Right ventricle myocardium superior (tissue), 1 donor: ENCODE data around the gene ZMYND8. TPM values are rescaled to one million over a fixed set of nuclear protein-coding genes. Genes with fewer than 3 reads are reported as not detected.

Source experiments
- ATAC-seq: fragments of 200-7000 bp; cut with Tn5 transposase; one replicate; pipeline ENCODE4 v1.9.1; 2020; ENCODE audit warnings: mild to moderate bottlenecking; ENCODE audit not compliant: poor library complexity
- DNase-seq: peaks from one replicate; pipeline ENCODE4 v3.0.0-alpha.2; 2020
- intact Hi-C: fragments of 100-400 bp; cut with DNase I; formaldehyde crosslinking; loops from one replicate; pipeline ENCODE4 v1.11.2; 2022
- total RNA-seq: library from RNA; stranded (reverse); fragmentation: NEBNext Ultra II Directional; extraction: Animal tissue kit (Norgen Biotek cat#: 25700); gene quantifications from one replicate; pipeline ENCODE4 v1.2.1, GENCODE V29; 2021
- donor health status: DM: no; HTN: yes; CAD: no; lungs with severe emphysema.

ZMYND8 gene
- total RNA-seq, 1 donor from 2014 or later: 37.7 TPM

- no peak for DNase-seq
- intact Hi-C loops: no loop called here
- ATAC-seq: no peak
Observed at GRCh38 chr20:47345214-47345613, 11.3 kb downstream of the ZMYND8 start.

- no peak for ATAC-seq
- intact Hi-C loops: no loop called here
- DNase-seq: no peak
Observed at GRCh38 chr20:47343007-47343472, 13.5 kb downstream of the ZMYND8 start.

- intact Hi-C loops: no loop called here
- DNase-seq: peak; percentile 55
Observed at GRCh38 chr20:47338131-47338628, 18.3 kb downstream of the ZMYND8 start.

DNA sequence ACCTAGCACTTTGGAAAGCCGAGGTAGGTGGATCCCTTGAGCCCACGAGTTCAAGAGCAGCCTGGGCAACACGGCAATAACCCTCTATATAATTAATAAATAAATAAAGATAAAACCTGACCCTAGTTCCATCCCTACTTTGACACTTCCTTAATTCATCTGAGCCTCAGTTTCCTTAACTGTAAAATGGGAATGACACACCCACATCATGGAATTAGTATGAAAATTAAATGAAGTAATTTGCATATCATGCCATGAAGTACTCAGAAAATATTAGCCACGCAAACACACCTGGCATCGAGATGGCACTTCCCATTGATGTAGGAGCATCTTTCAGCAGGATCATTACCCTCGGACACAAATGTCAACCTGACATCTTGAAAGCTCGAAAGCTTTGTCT is 19.1 kb downstream of the ZMYND8 start:
- ATAC-seq (no peak), DNase-seq (no peak)
- intact Hi-C loops: no loop called here

More at GRCh38 chr20:47338131-47338628, 18.3 kb downstream of the ZMYND8 start:
- ATAC-seq: peak; percentile 14

DNA sequence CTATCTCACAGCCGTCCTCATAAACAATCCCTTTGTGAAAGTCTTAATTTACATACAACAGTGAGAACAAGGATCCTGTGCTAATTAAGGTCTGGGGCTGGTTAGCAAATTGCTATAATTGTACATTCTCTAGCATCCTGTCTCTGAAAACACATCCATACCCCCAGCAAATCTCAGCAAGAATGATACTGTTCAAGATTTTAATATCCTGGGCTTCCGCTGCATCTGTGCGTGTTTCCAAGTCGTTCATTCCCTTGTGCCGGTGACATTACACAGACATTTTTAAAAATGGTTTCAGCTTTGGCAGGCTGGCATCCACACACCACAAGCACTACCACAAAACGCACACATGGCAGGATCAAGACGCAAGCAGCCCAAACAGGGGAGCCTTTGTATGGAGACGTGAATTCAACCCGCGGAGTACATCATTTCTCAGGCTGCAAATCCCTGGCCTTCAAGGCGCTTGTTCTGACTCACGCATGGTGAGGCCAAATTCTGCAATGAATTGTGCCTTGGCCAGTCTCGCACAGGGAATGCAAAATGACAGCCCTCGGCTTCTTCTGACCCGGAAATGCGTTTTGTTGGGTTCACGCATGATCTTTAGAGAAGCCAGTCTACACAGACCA is 20.3 kb downstream of the ZMYND8 start:
- peak; percentile 56 for ATAC-seq

DNA sequence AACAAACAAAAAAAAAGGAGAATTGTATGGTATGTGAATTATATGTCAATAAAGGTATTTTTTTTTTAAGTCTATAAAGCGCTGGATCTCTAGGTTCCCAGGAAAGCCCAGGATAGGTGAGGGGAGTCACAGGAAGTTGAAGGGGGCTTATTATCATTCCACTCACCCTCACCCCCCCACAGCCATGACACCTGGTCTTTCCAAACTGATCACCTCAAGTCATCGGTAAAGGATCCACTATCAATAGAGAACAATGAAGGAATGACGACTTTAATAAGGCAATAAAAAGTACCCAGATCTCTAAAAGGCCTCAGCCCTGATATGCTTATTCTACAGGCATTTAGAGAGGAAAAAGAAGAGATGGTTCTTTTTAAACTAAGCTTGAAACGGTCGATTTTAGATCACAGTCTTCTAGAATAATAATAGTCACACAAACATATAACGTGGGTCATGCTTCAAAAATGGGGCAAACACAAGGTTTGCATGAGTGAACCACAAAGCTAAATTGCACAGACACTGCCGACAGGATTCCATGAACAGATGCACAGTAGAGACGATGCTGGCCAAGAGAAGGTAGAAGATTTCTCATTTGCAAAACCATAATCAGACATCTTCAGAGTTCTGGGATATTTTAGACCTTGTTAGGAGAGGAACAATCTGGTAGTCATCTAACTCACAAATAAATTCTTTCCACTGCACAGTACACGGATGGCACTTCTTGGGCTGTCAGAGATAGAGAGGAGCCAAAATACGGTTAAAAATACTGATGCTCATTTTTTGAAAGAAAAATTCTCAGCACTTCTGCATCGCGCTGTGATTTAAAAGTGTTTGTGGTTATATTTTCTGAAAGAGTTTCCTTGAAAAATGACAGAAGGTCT is 21.0 kb downstream of the ZMYND8 start:
- intact Hi-C loops: no loop called here
- ATAC-seq (no peak), DNase-seq (no peak)

More for the DNA sequence above, 20.3 kb downstream of the ZMYND8 start:
- no peak for DNase-seq
- intact Hi-C loops: no loop called here

DNA sequence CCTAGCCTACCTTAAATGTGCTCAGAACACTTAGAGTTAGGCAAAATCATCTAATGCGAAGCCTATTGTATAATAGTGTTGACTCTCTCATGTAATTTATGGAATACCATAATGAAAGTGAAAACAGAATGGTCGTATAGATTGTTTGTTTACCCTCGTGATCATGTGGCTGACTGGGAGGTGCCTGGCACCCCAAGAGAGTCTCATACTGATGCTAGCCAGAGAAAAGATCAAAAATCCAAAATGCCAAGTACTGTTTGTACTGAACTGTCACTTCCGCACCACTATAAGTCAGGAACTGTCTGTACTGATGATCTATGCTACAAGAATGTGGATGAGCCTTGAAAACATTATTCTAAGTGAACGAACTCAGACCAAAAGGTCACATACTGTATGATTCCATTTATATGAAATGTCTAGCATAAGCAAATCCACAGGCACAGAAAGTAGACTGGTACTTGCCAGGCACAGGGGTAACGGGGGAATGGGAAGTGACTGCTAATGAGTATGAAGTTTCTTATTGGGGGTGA is 22.4 kb downstream of the ZMYND8 start:
- ATAC-seq (peak; percentile 63), DNase-seq (no peak)
- intact Hi-C loops: no loop called here

GRCh38 chr20:47332381-47333206 is 23.9 kb downstream of the ZMYND8 start:
- no peak for ATAC-seq
- intact Hi-C loops: no loop called here
- DNase-seq: no peak

DNA sequence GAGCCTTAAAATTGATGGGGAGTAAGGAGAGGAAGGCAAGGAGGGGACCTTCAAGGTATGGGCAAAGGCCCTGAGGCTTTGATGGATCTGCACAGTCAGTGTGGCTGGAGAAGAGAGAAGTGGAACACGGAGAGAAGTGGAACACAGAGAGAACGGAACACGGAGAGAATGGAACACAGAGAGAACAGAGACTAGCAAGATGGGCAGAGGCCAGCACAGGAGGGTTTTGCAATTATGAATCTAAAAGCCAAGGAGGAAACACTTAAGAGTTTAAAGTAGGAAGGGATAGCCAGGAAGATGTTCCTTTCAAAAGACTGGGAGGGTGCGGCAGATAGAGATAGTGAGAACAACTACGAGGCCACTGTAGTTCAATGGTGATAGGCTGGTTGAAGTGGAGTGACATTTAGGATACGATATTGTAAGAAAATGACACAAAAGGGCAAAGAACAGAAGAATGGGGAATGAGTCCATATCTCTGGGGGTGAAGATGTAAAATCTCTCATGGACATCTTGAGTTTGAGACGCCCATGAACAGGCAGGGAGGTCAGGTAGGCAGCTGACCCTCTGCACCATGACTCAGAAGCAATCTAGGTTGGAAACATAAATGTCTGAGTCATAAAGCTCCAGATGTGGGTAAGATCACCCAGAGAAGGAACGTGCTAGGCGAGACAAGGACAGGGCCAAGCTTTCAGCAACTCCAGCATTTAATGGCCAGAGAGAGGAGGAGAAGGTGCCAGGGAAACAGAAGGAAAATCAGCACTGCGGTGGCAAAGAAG is 25.4 kb downstream of the ZMYND8 start:
- intact Hi-C loops: no loop called here
- no peak for ATAC-seq
- DNase-seq: no peak

DNA sequence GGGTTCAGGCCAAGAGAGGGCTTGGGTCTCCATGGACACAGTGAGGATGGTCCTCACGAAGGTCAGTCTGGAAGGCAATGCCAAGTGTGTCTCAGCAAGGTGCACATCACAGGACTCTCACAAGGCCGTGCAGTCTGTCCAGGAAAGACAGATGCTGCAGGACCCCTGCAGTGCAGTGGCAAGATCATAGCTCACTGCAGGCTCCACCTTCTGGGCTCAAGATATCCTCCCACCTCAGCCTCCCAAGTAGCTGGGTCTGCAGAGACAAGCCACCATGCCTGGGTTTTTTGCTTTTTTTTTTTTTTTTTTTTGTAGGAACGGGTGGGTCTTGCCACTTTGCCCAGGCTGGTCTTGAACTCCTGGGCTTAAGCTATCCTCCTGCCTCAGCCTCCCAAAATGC is 26.4 kb downstream of the ZMYND8 start:
- intact Hi-C loops: no loop called here
- ATAC-seq (no peak), DNase-seq (no peak)

DNA sequence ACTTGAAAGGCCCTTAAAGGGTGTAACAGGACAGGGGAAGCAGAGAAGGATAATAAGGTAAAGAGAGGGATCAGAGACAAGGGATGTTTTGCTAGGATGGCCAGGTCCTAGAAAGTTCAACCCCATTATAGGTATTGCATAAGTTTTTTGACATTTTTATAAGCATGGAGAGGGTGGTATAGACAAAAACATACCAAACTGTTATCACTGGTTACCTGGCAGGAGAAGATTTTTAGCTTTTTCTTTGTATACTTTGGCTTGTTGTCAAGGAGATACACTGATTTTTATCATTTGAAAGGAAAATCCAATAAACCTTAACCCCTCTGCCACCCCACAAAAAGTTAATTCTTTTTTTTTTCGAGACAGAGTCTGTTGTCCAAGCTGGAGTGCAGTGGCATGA is 28.4 kb downstream of the ZMYND8 start:
- ATAC-seq: no peak
- no peak for DNase-seq
- intact Hi-C loops: no loop called here

GRCh38 chr20:47327711-47328110 is 28.8 kb downstream of the ZMYND8 start:
- DNase-seq (no peak), ATAC-seq (no peak)
- intact Hi-C loops: no loop called here

GRCh38 chr20:47326658-47327268 is 29.7 kb downstream of the ZMYND8 start:
- ATAC-seq: no peak
- intact Hi-C loops: no loop called here
- DNase-seq: no peak

DNA sequence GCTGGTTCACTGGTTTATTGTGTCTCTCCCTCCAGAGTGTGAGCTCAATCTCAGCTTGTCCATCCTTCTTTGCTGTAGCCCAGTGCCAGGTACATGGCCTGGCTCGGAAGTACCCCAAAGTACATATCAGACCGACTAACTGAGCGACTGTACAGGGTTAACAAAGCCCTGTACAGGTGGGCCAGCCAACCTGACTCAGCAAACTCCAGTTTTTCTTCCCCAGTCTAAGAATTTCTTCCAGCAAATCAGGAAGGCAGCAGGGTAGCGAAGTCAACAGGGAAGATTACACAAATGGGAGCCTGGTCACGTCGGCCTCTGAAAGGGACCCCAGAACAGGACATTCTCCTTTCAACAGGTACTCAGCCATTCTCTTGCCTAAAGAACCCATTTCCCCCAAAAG is 31.3 kb downstream of the ZMYND8 start:
- DNase-seq: no peak
- ATAC-seq: no peak
- intact Hi-C loops: no loop called here

DNA sequence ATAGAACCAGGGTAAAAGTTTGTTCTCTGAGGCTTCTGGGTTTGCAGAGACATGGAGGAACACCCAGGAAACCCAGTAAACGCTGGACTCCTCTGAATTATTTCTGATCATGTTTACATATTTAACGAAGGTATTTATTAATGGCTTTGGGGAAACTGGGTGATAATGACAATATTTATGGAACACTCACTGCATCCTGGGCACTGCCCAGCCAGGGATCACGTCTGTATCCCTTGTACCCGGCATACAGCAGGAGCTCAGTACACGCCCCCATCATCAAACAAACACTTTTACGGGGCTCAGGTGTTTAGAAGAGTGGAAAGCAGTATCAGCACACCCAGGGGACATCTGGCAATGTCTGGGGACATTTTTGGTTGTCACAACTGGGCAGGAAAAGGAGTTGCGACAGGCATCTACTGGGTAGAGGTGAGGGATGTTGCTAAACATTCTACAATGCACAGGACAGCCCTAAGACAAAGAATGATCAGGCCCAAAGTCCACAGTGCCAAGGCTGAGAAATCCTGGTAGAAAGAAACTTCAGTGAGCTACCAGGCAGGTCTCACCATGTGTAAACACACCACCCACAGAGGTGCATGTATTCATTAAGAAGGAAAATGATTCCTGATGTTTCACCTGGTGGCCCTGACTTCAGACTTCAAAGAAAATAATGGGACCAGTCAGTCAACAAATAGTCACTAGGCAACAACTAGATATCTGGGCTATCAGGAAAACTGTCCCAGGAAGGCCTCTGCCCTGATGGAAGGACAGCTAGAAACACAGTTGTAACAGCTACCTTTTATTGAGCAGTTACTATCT is 35.3 kb downstream of the ZMYND8 start:
- DNase-seq (no peak), ATAC-seq (no peak)
- intact Hi-C loops: no loop called here

- ATAC-seq (peak; percentile 14), DNase-seq (peak; percentile 59)
- intact Hi-C loops: no loop called here
Observed at GRCh38 chr20:47319517-47320252, 36.8 kb downstream of the ZMYND8 start.
